ENCODE results near the gene SNAPC3. TPM values are rescaled to one million over a fixed set of nuclear protein-coding genes. Genes with fewer than 3 reads are reported as not detected.

Gene SNAPC3
- total and polyA plus RNA-seq, 7 donors, result 12.1 to 29.2 (median 20.4) TPM

- WGBS, 3 donors, result 88 to 91% (median 91%) methylated on average over 8 of the region's 8 CpGs
- intact Hi-C loops (cut with DNase I), result no loop called here
- Histone ChIP-seq H3K27ac (no peak overlapping the region), H3K4me3 (no peak overlapping the region), H3K27me3 (ENCODE audit: insufficient read depth in 3 of 3, low read length in 2 of 3) (no peaks in the 10 kb centered on the region), H3K9me3 (no peaks in the 10 kb centered on the region), H3K36me3 (ENCODE audit: insufficient read depth in 1 of 2, low read depth in 1 of 2) (peaks cover 0 to 42% of the 10 kb centered on the region in 2 donors), H3K4me1 (no peaks in the 10 kb centered on the region)
- TF ChIP-seq CTCF (IDR thresholded peaks at IDR 0.05), result no peak
- ATAC-seq (no peak), DNase-seq (no peak)
Measured at GRCh38 chr9:15475923-15476536, 53.4 kb downstream of the SNAPC3 start.

DNA sequence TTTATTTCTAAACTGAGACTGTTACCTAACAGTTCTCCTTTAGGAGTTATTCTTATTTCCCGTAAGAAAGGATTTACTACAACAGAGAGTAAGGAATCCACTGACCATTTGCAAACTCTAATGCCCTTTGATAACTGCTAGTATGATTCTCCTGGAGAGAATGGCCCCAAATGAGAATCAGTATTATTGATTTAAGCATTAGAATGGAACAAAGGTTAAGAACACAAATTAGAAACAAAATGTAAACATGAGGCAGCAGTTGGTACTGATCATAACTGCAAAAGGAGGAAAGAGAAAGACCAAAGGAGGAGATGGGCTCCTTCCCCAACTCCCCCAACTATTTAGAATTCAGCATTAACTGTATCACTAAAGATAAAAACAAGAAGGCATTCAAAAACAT lies 57.4 kb downstream of the SNAPC3 start:
- H3K36me3 ChIP-seq (ENCODE audit: insufficient read depth in 1 of 2, low read depth in 1 of 2), result peaks cover 0 to 14% of the 10 kb centered on the region in 2 donors
- H3K9me3 ChIP-seq, result no peaks in the 10 kb centered on the region
- H3K4me3 ChIP-seq, result no peak overlapping the region
- DNase-seq (no peak), ATAC-seq (no peak)
- H3K27me3 ChIP-seq (ENCODE audit: insufficient read depth in 3 of 3, low read length in 2 of 3), result no peaks in the 10 kb centered on the region
- WGBS, 3 donors, result 81 to 95% (median 87%) methylated on average over 1 of the region's 1 CpG
- no peak for TF ChIP-seq CTCF (IDR thresholded peaks at IDR 0.05)
- intact Hi-C loops (cut with DNase I), result no loop called here
- no peaks in the 10 kb centered on the region for H3K4me1 ChIP-seq
- H3K27ac ChIP-seq, result no peak overlapping the region

GRCh38 chr9:15482146-15482545 lies 59.5 kb downstream of the SNAPC3 start:
- Histone ChIP-seq H3K4me1 (no peaks in the 10 kb centered on the region), H3K4me3 (no peak overlapping the region), H3K27ac (no peak overlapping the region), H3K36me3 (ENCODE audit: insufficient read depth in 1 of 2, low read depth in 1 of 2) (peaks cover 0 to 14% of the 10 kb centered on the region in 2 donors), H3K27me3 (ENCODE audit: insufficient read depth in 3 of 3, low read length in 2 of 3) (no peaks in the 10 kb centered on the region), H3K9me3 (no peaks in the 10 kb centered on the region)
- 38 to 45% (median 43%) methylated on average over 1 of the region's 1 CpG for WGBS, 3 donors
- DNase-seq, result no peak
- ATAC-seq, result no peak
- intact Hi-C loops (cut with DNase I), result no loop called here
- no peak for TF ChIP-seq CTCF (IDR thresholded peaks at IDR 0.05)

DNA sequence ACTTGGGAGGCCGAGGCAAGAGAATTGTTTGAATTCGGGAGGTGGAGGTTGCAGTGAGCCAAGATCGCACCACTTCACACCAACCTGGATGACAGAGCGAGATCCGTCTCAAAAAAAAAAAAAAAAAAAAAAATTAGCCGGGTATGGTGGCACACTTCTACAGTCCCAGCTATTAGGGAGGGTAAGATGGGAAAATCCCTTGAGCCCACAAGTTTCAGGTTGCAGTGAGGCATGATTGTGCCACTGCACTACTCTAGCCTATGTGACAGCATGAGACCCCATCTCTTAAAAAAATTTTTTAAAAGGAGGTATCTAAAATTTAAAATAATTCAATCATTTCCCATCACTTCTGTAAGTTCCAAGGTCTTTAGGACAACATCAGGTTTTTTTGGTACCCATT lies 62.1 kb downstream of the SNAPC3 start:
- ATAC-seq (no peak), DNase-seq (no peak)
- Histone ChIP-seq H3K4me1 (no peaks in the 10 kb centered on the region), H3K36me3 (ENCODE audit: insufficient read depth in 1 of 2, low read depth in 1 of 2) (peaks cover 0 to 14% of the 10 kb centered on the region in 2 donors), H3K27me3 (ENCODE audit: insufficient read depth in 3 of 3, low read length in 2 of 3) (no peaks in the 10 kb centered on the region), H3K9me3 (no peaks in the 10 kb centered on the region), H3K27ac (no peak overlapping the region), H3K4me3 (no peak overlapping the region)
- WGBS, 3 donors, result 90 to 98% (median 97%) methylated on average over 6 of the region's 6 CpGs
- intact Hi-C loops (cut with DNase I), result no loop called here
- no peak for TF ChIP-seq CTCF (IDR thresholded peaks at IDR 0.05)

Data from psoas muscle (tissue), 8 donors.